B cell (primary cell): ENCODE data around the gene RNF187. TPM values are rescaled to one million over a fixed set of nuclear protein-coding genes. Genes with fewer than 3 reads are reported as not detected.

Experiments used
- ATAC-seq: fragments of 200-7000 bp; cut with Tn5 transposase; one replicate; pipeline ENCODE4 v1.10.0; 2021; ENCODE audit warnings: low read depth, mild to moderate bottlenecking, moderate number of reproducible peaks, moderate library complexity
- CTCF ChIA-PET: fragments of 350-600 bp; sonication (Branson Sonifier 250); formaldehyde crosslinking; loops from one replicate; lab custom pipeline; 2021; ENCODE audit warnings: antibody characterized with exemption, inconsistent platforms; lab: Charles Lee
- POLR2A ChIA-PET: fragments of 350-600 bp; sonication (Branson Sonifier 250); formaldehyde crosslinking; loops from one replicate; lab custom pipeline; 2021; ENCODE audit warnings: antibody characterized with exemption; lab: Charles Lee
- DNase-seq: peaks from one replicate; pipeline ENCODE4 v3.0.0; 2013
- H2AFZ ChIP-seq: 2 replicates; pipeline ENCODE4 v1.6.1; 2012; ENCODE audit warnings: mild to moderate bottlenecking, low read depth, low read length; ENCODE audit not compliant: insufficient read depth, poor library complexity, severe bottlenecking
- H3K27ac ChIP-seq, 2 donors: 1 replicate in 1 of 2; 2 replicates in 1 of 2; pipeline ENCODE4 v1.5.1; 2012 to 2013; ENCODE audit warnings: low read length in 2 of 2, mild to moderate bottlenecking in 2 of 2, moderate library complexity in 1 of 2
- H3K27me3 ChIP-seq, 4 experiments: fragments of 200-600 bp in 1 of 4; sonication (generic) in 1 of 4; replicated peaks in 1 of 4; 1 replicate in 2 of 4; 2 replicates in 2 of 4; pipeline versions ENCODE4 v1.6.1 to v1.7.0; 2013 to 2016; ENCODE audit warnings: low read length in 3 of 4, mild to moderate bottlenecking in 2 of 4, mixed read lengths in 1 of 4, moderate library complexity in 1 of 4; ENCODE audit not compliant: insufficient read depth in 4 of 4, control insufficient read depth in 3 of 4; ENCODE audit errors: control extremely low read depth in 1 of 4
- H3K36me3 ChIP-seq, 2 experiments: replicated peaks in 1 of 2; 1 replicate in 1 of 2; 2 replicates in 1 of 2; pipeline versions ENCODE4 v1.6.1 to v1.7.1; 2013; ENCODE audit warnings: low read length in 1 of 2; ENCODE audit not compliant: insufficient read depth in 2 of 2, control insufficient read depth in 1 of 2; ENCODE audit errors: control extremely low read depth in 1 of 2, extremely low read depth in 1 of 2
- H3K4me1 ChIP-seq, 2 donors: fragments of 200-600 bp in 1 of 2; sonication (generic) in 1 of 2; 1 replicate in 1 of 2; 2 replicates in 1 of 2; pipeline versions ENCODE4 v1.5.1 to v1.6.1; 2013 to 2017; ENCODE audit warnings: low read length in 2 of 2; ENCODE audit not compliant: control insufficient read depth in 2 of 2, insufficient read depth in 2 of 2
- H3K4me2 ChIP-seq: replicated peaks from 2 replicates; pipeline ENCODE3; 2012; ENCODE audit warnings: mild to moderate bottlenecking, low read depth, low read length; ENCODE audit not compliant: poor library complexity, severe bottlenecking
- H3K4me3 ChIP-seq, 5 experiments: fragments of 200-600 bp in 1 of 5; sonication (generic) in 1 of 5; 1 replicate in 3 of 5; 2 replicates in 2 of 5; pipeline versions ENCODE4 v1.5.1 to v1.7.0; 2011 to 2016; ENCODE audit warnings: low read length in 4 of 5, mild to moderate bottlenecking in 4 of 5, low read depth in 2 of 5, control low read depth in 1 of 5, moderate library complexity in 1 of 5; ENCODE audit not compliant: insufficient read depth in 1 of 5; ENCODE audit errors: control extremely low read depth in 1 of 5, extremely low read depth in 1 of 5
- H3K79me2 ChIP-seq: fragments of 200-600 bp; sonication (generic); one replicate; pipeline ENCODE4 v1.6.0; 2016; ENCODE audit warnings: low read length; ENCODE audit not compliant: control insufficient read depth, insufficient read depth
- H3K9ac ChIP-seq: fragments of 200-600 bp; sonication (generic); 2 replicates; pipeline ENCODE4 v1.6.1; 2017; ENCODE audit warnings: mild to moderate bottlenecking, low read length, moderate library complexity
- H3K9me3 ChIP-seq, 3 donors: one replicate each; pipeline versions ENCODE4 v1.6.1 to v1.7.1; 2013; ENCODE audit warnings: low read length in 2 of 3; ENCODE audit not compliant: control insufficient read depth in 2 of 3, insufficient read depth in 1 of 3; ENCODE audit errors: control extremely low read depth in 1 of 3
- H4K20me1 ChIP-seq: 2 replicates; pipeline ENCODE4 v1.6.0; 2012; ENCODE audit warnings: mild to moderate bottlenecking, low read length; ENCODE audit not compliant: insufficient read depth, control insufficient read depth, poor library complexity, severe bottlenecking
- H3K27ac Mint-ChIP-seq: one replicate; pipeline ENCODE4 v1.8.0; 2021; ENCODE audit warnings: mixed read lengths
- H3K27me3 Mint-ChIP-seq: one replicate; pipeline ENCODE4 v1.8.0; 2021; ENCODE audit warnings: mixed read lengths
- H3K4me1 Mint-ChIP-seq: one replicate; pipeline ENCODE4 v1.8.0; 2021; ENCODE audit warnings: mixed read lengths
- H3K4me3 Mint-ChIP-seq: one replicate; pipeline ENCODE4 v1.8.0; 2021; ENCODE audit warnings: mixed read lengths
- H3K9me3 Mint-ChIP-seq: one replicate; pipeline ENCODE4 v1.8.0; 2022; ENCODE audit warnings: mixed read lengths; ENCODE audit not compliant: insufficient read depth
- CTCF ChIP-seq: fragments of 200-600 bp; IDR thresholded peaks from one replicate; pipeline ENCODE4 v1.8.0; 2022; ENCODE audit warnings: antibody characterized with exemption, mild to moderate bottlenecking
- EZH2 ChIP-seq: IDR thresholded peaks from 2 replicates; pipeline ENCODE4 v1.6.1; 2012; ENCODE audit warnings: borderline replicate concordance, low read depth, mild to moderate bottlenecking, moderate library complexity, low read length; ENCODE audit not compliant: insufficient read depth, poor library complexity, severe bottlenecking
- WGBS: methylation state at CpG from one replicate; pipeline ENCODE4 v1.1.5; 2013; ENCODE audit warnings: missing lambda C conversion rate; ENCODE audit not compliant: insufficient coverage; 5-methylcytosine and 5-hydroxymethylcytosine counted together
- intact Hi-C: fragments of 100-400 bp; cut with micrococcal nuclease; formaldehyde crosslinking; loops from one replicate; pipeline ENCODE4 v1.10.0; 2022
- polyA plus RNA-seq: library from polyadenylated mRNA; depleted of rRNA; stranded (reverse); fragments of >200 nt; gene quantifications from 2 replicates; pipeline ENCODE4 v1.2.3, GENCODE V29; 2012
- total RNA-seq, 2 donors: library from RNA; stranded (reverse); fragments of 120-200 nt in 1 of 2; gene quantifications; 1 replicate in 1 of 2; 2 replicates in 1 of 2; pipeline versions ENCODE4 v1.2.3 to v1.2.4, GENCODE V29; 2013 to 2022

Gene RNF187
- total and polyA plus RNA-seq, 2 donors (not counting 1 experiment from before 2014, with no cell fraction given) = 25.5 to 67.3 TPM

DNA sequence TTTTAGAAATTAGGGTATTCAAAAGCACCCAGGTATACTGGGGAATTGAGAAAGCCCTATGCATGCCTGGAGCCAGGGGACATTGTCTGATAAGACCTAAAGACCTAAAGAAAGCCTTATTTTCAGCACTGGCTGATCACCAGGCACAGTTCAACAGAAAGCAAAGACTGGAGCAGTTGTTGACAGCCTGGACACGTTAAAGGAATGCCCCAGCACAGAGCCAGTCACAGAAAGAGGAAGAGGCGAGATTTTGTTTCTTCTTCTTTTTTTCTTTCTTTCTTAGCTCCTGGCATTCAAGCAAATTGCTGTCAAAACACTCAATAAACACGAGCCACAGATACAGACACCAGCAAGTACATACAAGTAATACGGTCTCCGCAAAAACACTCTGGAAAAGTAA is 40.4 kb downstream of the RNF187 start:
- WGBS = 0% methylated on average over 2 of the region's 5 CpGs

GRCh38 chr1:228528612-228529011 is 41.4 kb downstream of the RNF187 start:
- Histone ChIP-seq H3K9me3 (no peaks in the 10 kb centered on the region), H2AFZ (no peak overlapping the region), H3K4me3 (no peak overlapping the region), H3K36me3 (no peaks in the 10 kb centered on the region), H3K79me2 (no peaks in the 10 kb centered on the region), H3K4me1 (no peaks in the 10 kb centered on the region), H4K20me1 (no peaks in the 10 kb centered on the region), H3K27me3 (peaks cover 0 to 26% (median 10%) of the 10 kb centered on the region in 4 experiments), H3K9ac (no peak overlapping the region), H3K4me2 (no peak overlapping the region), H3K27ac (no peak overlapping the region)
- ChIA-PET CTCF (no interaction called here), POLR2A (no interaction called here)
- 100% methylated on average over 1 of the region's 2 CpGs for WGBS
- intact Hi-C loops = no loop called here
- no peak for TF ChIP-seq CTCF
- no peak for TF ChIP-seq EZH2
- DNase-seq (no peak), ATAC-seq (no peak)
- Mint-ChIP-seq H3K9me3 (no peaks in the 10 kb centered on the region), H3K4me3 (no peak overlapping the region), H3K27ac (no peak overlapping the region), H3K27me3 (peaks cover 39% of the 10 kb centered on the region), H3K4me1 (no peaks in the 10 kb centered on the region)

More for the DNA sequence above, 40.4 kb downstream of the RNF187 start:
- no peaks in the 10 kb centered on the region for H3K9me3 ChIP-seq
- Mint-ChIP-seq H3K4me1 (no peaks in the 10 kb centered on the region), H3K27ac (no peak overlapping the region), H3K9me3 (no peaks in the 10 kb centered on the region), H3K27me3 (peaks cover 33% of the 10 kb centered on the region), H3K4me3 (no peak overlapping the region)
- H3K4me1 ChIP-seq = no peaks in the 10 kb centered on the region
- H3K79me2 ChIP-seq = no peaks in the 10 kb centered on the region
- intact Hi-C loops = no loop called here
- H3K27me3 ChIP-seq = peaks cover 0 to 26% (median 10%) of the 10 kb centered on the region in 4 experiments
- ATAC-seq = no peak
- ChIA-PET CTCF (no interaction called here), POLR2A (no interaction called here)
- H3K36me3 ChIP-seq = no peaks in the 10 kb centered on the region
- TF ChIP-seq EZH2 (no peak), CTCF (no peak)
- no peak overlapping the region for H3K27ac ChIP-seq
- H3K9ac ChIP-seq = no peak overlapping the region
- no peak for DNase-seq
- no peaks in the 10 kb centered on the region for H4K20me1 ChIP-seq
- H3K4me3 ChIP-seq = no peak overlapping the region
- H2AFZ ChIP-seq = no peak overlapping the region
- H3K4me2 ChIP-seq = no peak overlapping the region
